Measurements from ENCODE around the gene MOK.

The MOK gene

GRCh38 chr14:102255401-102256190 is 49.4 kb downstream of the MOK start:
- DNase-seq (ENCODE audit: low read depth): peak; percentile 41
- TF ChIP-seq, protein P1, sequence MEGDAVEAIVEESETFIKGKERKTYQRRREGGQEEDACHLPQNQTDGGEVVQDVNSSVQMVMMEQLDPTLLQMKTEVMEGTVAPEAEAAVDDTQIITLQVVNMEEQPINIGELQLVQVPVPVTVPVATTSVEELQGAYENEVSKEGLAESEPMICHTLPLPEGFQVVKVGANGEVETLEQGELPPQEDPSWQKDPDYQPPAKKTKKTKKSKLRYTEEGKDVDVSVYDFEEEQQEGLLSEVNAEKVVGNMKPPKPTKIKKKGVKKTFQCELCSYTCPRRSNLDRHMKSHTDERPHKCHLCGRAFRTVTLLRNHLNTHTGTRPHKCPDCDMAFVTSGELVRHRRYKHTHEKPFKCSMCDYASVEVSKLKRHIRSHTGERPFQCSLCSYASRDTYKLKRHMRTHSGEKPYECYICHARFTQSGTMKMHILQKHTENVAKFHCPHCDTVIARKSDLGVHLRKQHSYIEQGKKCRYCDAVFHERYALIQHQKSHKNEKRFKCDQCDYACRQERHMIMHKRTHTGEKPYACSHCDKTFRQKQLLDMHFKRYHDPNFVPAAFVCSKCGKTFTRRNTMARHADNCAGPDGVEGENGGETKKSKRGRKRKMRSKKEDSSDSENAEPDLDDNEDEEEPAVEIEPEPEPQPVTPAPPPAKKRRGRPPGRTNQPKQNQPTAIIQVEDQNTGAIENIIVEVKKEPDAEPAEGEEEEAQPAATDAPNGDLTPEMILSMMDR (IDR thresholded peaks at IDR 0.05; ENCODE audit: insufficient read depth, low read depth, low read length, missing control alignments): no peak

GRCh38 chr14:102252834-102253801 is 51.8 kb downstream of the MOK start:
- peak; percentile 16 for DNase-seq (ENCODE audit: low read depth)
- no peak overlapping the region for H3K4me3 ChIP-seq (ENCODE audit: low read length)
- TF ChIP-seq, protein P1 (IDR thresholded peaks at IDR 0.05; ENCODE audit: insufficient read depth, low read depth, low read length, missing control alignments): no peak

More at GRCh38 chr14:102255401-102256190, 49.4 kb downstream of the MOK start:
- no peak overlapping the region for H3K4me3 ChIP-seq (ENCODE audit: low read length)

GRCh38 chr14:102251161-102251560 is 53.8 kb downstream of the MOK start:
- TF ChIP-seq, protein P1 (IDR thresholded peaks at IDR 0.05; ENCODE audit: insufficient read depth, low read depth, low read length, missing control alignments): no peak

DNA sequence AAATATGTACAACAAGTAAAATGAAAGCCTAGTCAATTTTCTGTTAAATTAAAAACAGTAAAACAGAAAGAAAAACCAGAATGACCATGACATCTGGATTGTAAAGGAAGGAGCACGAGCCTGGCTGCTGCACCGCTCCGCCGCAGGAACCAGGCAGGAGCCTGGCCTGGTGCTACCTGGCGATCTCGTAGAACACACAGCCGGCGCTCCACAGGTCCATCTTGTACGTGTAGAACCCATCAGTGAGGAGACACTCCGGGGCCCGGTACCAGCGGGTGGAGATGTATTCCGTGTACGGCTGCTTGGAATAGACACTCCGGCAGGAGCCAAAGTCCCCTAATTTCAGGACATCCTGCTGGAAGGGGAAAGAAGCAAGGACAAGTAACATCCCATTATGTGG is 54.3 kb downstream of the MOK start:
- no peak overlapping the region for H3K4me3 ChIP-seq (ENCODE audit: low read length)
- no peak for DNase-seq (ENCODE audit: low read depth)
- TF ChIP-seq, protein P1 (IDR thresholded peaks at IDR 0.05; ENCODE audit: insufficient read depth, low read depth, low read length, missing control alignments): no peak

More at GRCh38 chr14:102251161-102251560, 53.8 kb downstream of the MOK start:
- DNase-seq (ENCODE audit: low read depth): no peak
- H3K4me3 ChIP-seq (ENCODE audit: low read length): no peak overlapping the region

- no peak overlapping the region for H3K4me3 ChIP-seq (ENCODE audit: low read length)
- TF ChIP-seq, protein P1 (IDR thresholded peaks at IDR 0.05; ENCODE audit: insufficient read depth, low read depth, low read length, missing control alignments): no peak
- no peak for DNase-seq (ENCODE audit: low read depth)
Observed at GRCh38 chr14:102249981-102250380, 55.0 kb downstream of the MOK start.

GRCh38 chr14:102249041-102249440 is 55.9 kb downstream of the MOK start:
- H3K4me3 ChIP-seq (ENCODE audit: low read length): no peak overlapping the region
- no peak for DNase-seq (ENCODE audit: low read depth)
- TF ChIP-seq, protein P1 (IDR thresholded peaks at IDR 0.05; ENCODE audit: insufficient read depth, low read depth, low read length, missing control alignments): no peak
